Urinary bladder (tissue), 4 donors: ENCODE results near the gene CEACAM6. TPM values are rescaled to one million over a fixed set of nuclear protein-coding genes. Genes with fewer than 3 reads are reported as not detected.

ENCODE experiments used
- DNase-seq: peaks from one replicate; pipeline ENCODE4 v3.0.0-alpha.2; 2015; ENCODE audit errors: extremely low spot score
- H3K27ac ChIP-seq: one replicate; pipeline ENCODE4 v1.5.1; 2013; ENCODE audit warnings: low read depth, mild to moderate bottlenecking, moderate library complexity
- H3K36me3 ChIP-seq: one replicate; pipeline ENCODE4 v1.6.1; 2013; ENCODE audit warnings: mild to moderate bottlenecking, moderate library complexity; ENCODE audit not compliant: insufficient read depth
- H3K4me1 ChIP-seq: one replicate; pipeline ENCODE4 v1.6.1; 2013; ENCODE audit warnings: mild to moderate bottlenecking, moderate library complexity; ENCODE audit not compliant: insufficient read depth
- H3K4me3 ChIP-seq: one replicate; pipeline ENCODE4 v1.5.1; 2013; ENCODE audit warnings: low read depth, low read length
- WGBS: extraction: QIAGEN DNeasy Blood & Tissue Kit; methylation state at CpG from one replicate; pipeline ENCODE4 v1.1.7; 2013; 5-methylcytosine and 5-hydroxymethylcytosine counted together
- polyA plus RNA-seq: library from polyadenylated mRNA; stranded (reverse); fragments of 200-250 nt; gene quantifications from one replicate; pipeline ENCODE4 v1.2.3, GENCODE V29; 2013
- total RNA-seq: library from RNA; depleted of rRNA; stranded (reverse); fragments of >200 nt; gene quantifications from one replicate; pipeline ENCODE4 v1.2.3, GENCODE V29; 2014
- donor health status: healthy with polysubstance abuse.
- donor health status: healthy.

CEACAM6 gene
- total and polyA plus RNA-seq, 2 donors: 2.2 TPM; not detected in 1

DNA sequence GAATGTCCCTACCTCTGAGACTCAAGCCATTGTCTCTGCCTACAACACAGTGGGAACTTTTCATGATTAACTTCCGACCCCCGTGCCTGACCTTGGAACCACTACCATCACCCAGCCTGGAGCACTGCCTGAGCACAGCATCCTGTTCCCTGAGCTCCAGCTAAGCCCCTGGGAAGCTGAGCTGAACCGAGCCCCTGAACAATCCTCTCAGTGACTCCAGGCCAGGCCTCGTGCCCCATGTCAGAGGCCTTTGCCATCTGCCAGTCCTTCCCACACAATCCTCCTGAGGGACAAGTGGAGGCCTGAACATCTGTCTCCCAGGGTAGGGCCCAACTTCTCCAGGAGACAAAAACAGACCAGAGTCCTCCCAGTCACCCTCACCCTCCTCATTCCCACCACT lies 58.6 kb downstream of the CEACAM6 start:
- Histone ChIP-seq H3K4me3 (no peak overlapping the region), H3K36me3 (no peaks in the 10 kb centered on the region), H3K27ac (no peak overlapping the region), H3K4me1 (no peaks in the 10 kb centered on the region)
- WGBS: 54% methylated on average over 4 of the region's 4 CpGs
- no peak for DNase-seq

DNA sequence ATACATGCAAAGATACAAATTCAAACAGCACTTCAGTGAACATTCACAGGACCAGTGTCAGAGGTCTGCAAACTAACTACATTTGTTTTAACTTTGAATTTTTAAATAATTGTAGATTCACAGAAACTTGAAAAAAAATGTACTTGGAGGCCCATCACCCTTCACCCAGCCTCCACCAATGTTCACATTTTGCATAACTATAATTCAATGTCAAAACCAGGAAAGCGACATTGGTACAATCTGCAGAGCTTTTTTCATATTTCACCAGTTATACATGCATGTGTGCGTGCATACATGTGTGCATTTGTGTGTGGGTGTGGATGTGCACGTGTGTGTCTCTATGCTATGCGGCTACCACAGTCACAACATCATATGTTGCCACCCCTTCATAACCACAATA lies 60.0 kb downstream of the CEACAM6 start:
- Histone ChIP-seq H3K27ac (no peak overlapping the region), H3K4me1 (no peaks in the 10 kb centered on the region), H3K4me3 (no peak overlapping the region), H3K36me3 (no peaks in the 10 kb centered on the region)
- DNase-seq: no peak
- 71% methylated on average over 4 of the region's 4 CpGs for WGBS

DNA sequence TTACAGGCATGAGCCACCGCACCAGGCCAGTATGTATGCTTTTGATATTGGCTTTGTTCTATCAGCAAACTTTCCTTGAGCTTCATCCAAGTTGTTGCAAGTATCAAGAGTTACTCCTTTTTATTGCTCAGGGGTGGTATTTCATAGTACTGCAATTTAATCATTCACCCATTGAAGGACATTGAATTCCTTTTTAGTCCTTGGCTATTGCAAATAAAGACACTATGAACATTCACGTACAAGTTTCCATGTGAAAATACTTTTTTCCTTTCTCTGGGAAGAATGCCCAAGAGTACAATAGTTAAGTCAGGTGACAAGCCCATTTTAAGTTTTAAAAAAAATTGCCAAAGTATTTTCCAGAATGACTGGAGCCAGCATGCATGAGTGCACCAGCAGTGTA lies 61.4 kb downstream of the CEACAM6 start:
- H3K27ac ChIP-seq: no peak overlapping the region
- 63% methylated on average over 2 of the region's 2 CpGs for WGBS

DNA sequence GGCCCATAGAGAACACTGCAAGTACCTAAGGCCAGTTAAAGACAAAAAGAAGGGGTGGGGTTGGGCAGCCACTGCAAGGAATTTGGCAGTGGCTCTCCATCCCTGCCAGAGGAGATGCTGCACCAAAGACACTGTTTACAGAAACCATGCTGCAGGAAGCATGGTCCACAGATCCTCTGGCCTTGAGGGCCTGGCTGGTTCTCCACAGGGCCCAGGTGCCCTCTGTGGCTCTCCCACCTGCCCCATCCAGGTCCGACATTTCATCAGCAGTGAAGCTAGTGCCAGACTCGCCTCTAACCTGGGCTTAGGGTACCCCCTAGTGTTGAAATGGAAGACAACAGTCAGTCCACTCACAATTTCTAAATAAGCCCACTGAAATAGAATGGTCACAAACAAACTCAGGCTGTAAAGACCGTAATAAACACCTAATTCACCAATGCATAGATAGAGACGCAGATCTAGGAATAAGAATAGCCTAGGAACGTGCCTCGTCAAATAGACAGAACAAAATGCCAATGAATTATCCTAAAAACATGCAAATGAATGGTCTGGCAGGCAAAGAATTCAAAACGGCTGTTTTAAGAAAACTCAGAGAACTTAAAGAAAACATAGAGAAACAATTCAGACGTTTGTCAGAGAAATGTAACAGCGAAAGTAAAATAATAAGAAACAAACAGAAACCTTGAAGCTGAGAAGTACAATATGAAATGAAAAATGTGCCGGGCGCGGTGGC lies 65.8 kb downstream of the CEACAM6 start:
- Histone ChIP-seq H3K4me3 (no peak overlapping the region), H3K36me3 (no peaks in the 10 kb centered on the region), H3K27ac (no peak overlapping the region), H3K4me1 (no peaks in the 10 kb centered on the region)
- WGBS: 38% methylated on average over 12 of the region's 12 CpGs
- no peak for DNase-seq

More for the DNA sequence above, 61.4 kb downstream of the CEACAM6 start:
- Histone ChIP-seq H3K36me3 (no peaks in the 10 kb centered on the region), H3K4me3 (no peak overlapping the region), H3K4me1 (no peaks in the 10 kb centered on the region)
- no peak for DNase-seq

Other genes with a start within 250 kb of the CEACAM6 start
- 2.1 TPM for gene CEACAM21, start 179.4 kb upstream of the CEACAM6 start, total RNA-seq
- 0.90 TPM for gene CEACAM21, start 179.4 kb upstream of the CEACAM6 start, polyA plus RNA-seq
- gene CEACAM4, start 128.5 kb upstream of the CEACAM6 start, total RNA-seq: not detected
- gene CEACAM4, start 128.5 kb upstream of the CEACAM6 start, polyA plus RNA-seq: 1.6 TPM
- not detected for gene CEACAM7, start 67.3 kb upstream of the CEACAM6 start, total RNA-seq
- gene CEACAM7, start 67.3 kb upstream of the CEACAM6 start, polyA plus RNA-seq: not detected
- gene CEACAM5, start 46.9 kb upstream of the CEACAM6 start, total RNA-seq: not detected
- gene CEACAM5, start 46.9 kb upstream of the CEACAM6 start, polyA plus RNA-seq: not detected
- not detected for gene CEACAM3, start 41.1 kb downstream of the CEACAM6 start, total RNA-seq
- not detected for gene CEACAM3, start 41.1 kb downstream of the CEACAM6 start, polyA plus RNA-seq
- gene LYPD4, start 89.2 kb downstream of the CEACAM6 start, total RNA-seq: not detected
- gene LYPD4, start 89.2 kb downstream of the CEACAM6 start, polyA plus RNA-seq: not detected
- not detected for gene DMRTC2, start 89.5 kb downstream of the CEACAM6 start, total RNA-seq
- gene DMRTC2, start 89.5 kb downstream of the CEACAM6 start, polyA plus RNA-seq: not detected
- gene RPS19, start 104.7 kb downstream of the CEACAM6 start, total RNA-seq: 377 TPM
- 1,600 TPM for gene RPS19, start 104.7 kb downstream of the CEACAM6 start, polyA plus RNA-seq
- 0.37 TPM for gene CD79A, start 121.7 kb downstream of the CEACAM6 start, total RNA-seq
- 0.80 TPM for gene CD79A, start 121.7 kb downstream of the CEACAM6 start, polyA plus RNA-seq
- 20.1 TPM for gene ARHGEF1, start 127.7 kb downstream of the CEACAM6 start, total RNA-seq
- gene ARHGEF1, start 127.7 kb downstream of the CEACAM6 start, polyA plus RNA-seq: 59.2 TPM
- gene ERFL, start 172.9 kb downstream of the CEACAM6 start, total RNA-seq: not detected
- 0.19 TPM for gene ERFL, start 172.9 kb downstream of the CEACAM6 start, polyA plus RNA-seq
- 89.0 TPM for gene RABAC1, start 203.8 kb downstream of the CEACAM6 start, total RNA-seq
- gene RABAC1, start 203.8 kb downstream of the CEACAM6 start, polyA plus RNA-seq: 339 TPM
- 0.37 TPM for gene ATP1A3, start 238.7 kb downstream of the CEACAM6 start, total RNA-seq
- gene ATP1A3, start 238.7 kb downstream of the CEACAM6 start, polyA plus RNA-seq: 0.77 TPM